GM12891 (cell line): ENCODE data around the gene LUC7L.

Experiments used
- POLR2A ChIP-seq: IDR thresholded peaks from 2 replicates; pipeline ENCODE4 v1.6.1; 2011; ENCODE audit warnings: low read depth, low read length, control low read depth
- POLR2AphosphoS5 ChIP-seq: IDR thresholded peaks from 2 replicates; pipeline ENCODE4 v1.6.1; 2011; ENCODE audit warnings: low read depth, low read length, control low read depth
- SPI1 ChIP-seq: IDR thresholded peaks from 2 replicates; pipeline ENCODE4 v1.6.1; 2011; ENCODE audit warnings: low read depth, low read length, control low read depth
- TAF1 ChIP-seq: IDR thresholded peaks from 2 replicates; pipeline ENCODE4 v1.6.1; 2011; ENCODE audit warnings: low read depth, low read length, control low read depth

GRCh38 chr16:142405-142967, 86.8 kb downstream of the LUC7L start:
- no peak for TF ChIP-seq TAF1
- TF ChIP-seq POLR2A: no peak
- TF ChIP-seq POLR2AphosphoS5: no peak
- TF ChIP-seq SPI1: no peak
